K562 (cell line): ENCODE data around the gene SRCAP. TPM values are rescaled to one million over a fixed set of nuclear protein-coding genes. Genes with fewer than 3 reads are reported as not detected.

ENCODE experiments used
- ARID3B ChIP-seq: fragments of 250-450 bp; sonication (Bioruptor Pico); IDR thresholded peaks from 2 replicates; pipeline ENCODE4 v1.4.0; 2020; ENCODE audit warnings: borderline replicate concordance
- BCOR ChIP-seq: fragments of 450-650 bp; IDR thresholded peaks from 2 replicates; pipeline ENCODE4 v1.6.1; 2016
- CCAR2 ChIP-seq: fragments of 200-400 bp; formaldehyde crosslinking; IDR thresholded peaks from 2 replicates; pipeline ENCODE4 v1.6.1; 2017; ENCODE audit warnings: mild to moderate bottlenecking, low read depth, low read length
- CREB3L1 ChIP-seq: fragments of 450-650 bp; IDR thresholded peaks from 2 replicates; pipeline ENCODE4 v1.6.1; 2014; ENCODE audit warnings: low read depth, mild to moderate bottlenecking, moderate library complexity, borderline replicate concordance
- CTCF ChIP-seq, 3 experiments: IDR thresholded peaks in 2 of 3; conservative IDR thresholded peaks in 1 of 3; 2 replicates each; pipeline ENCODE4 v1.5.1; 2011 to 2012; ENCODE audit warnings: low read length in 3 of 3, mild to moderate bottlenecking in 3 of 3, control low read depth in 2 of 3, improper control_type of control experiment in 1 of 3, inconsistent platforms in 1 of 3, low read depth in 1 of 3, mixed read lengths in 1 of 3, moderate library complexity in 1 of 3; ENCODE audit not compliant: insufficient read depth in 2 of 3
- DEAF1 ChIP-seq: fragments of 450-650 bp; formaldehyde crosslinking; IDR thresholded peaks from 2 replicates; pipeline ENCODE4 v1.4.0; 2020; ENCODE audit warnings: mild to moderate bottlenecking, moderate library complexity
- PCBP1 ChIP-seq: fragments of 200-400 bp; formaldehyde crosslinking; IDR thresholded peaks from 2 replicates; pipeline ENCODE4 v1.6.1; 2018; ENCODE audit warnings: mild to moderate bottlenecking, low read depth, low read length; ENCODE audit not compliant: poor library complexity, severe bottlenecking
- POLR2H ChIP-seq: IDR thresholded peaks from 2 replicates; pipeline ENCODE4 v1.6.1; 2016; ENCODE audit warnings: missing genetic modification characterization, low read depth, mild to moderate bottlenecking, control low read depth, missing compliant biosample characterization, moderate library complexity
- SIRT6 ChIP-seq: IDR thresholded peaks from one replicate; pipeline ENCODE4 v1.6.1; 2012; ENCODE audit warnings: low read depth, mild to moderate bottlenecking, control low read depth, inconsistent platforms, low read length, moderate library complexity
- SPI1 ChIP-seq: IDR thresholded peaks from 2 replicates; pipeline ENCODE4 v1.6.1; 2011; ENCODE audit warnings: low read depth, low read length, control low read depth, borderline replicate concordance
- ZBTB5 ChIP-seq: fragments of 450-650 bp; IDR thresholded peaks from 2 replicates; pipeline ENCODE4 v1.6.1; 2017; ENCODE audit warnings: antibody characterized with exemption
- ZFX ChIP-seq: sonication (generic); formaldehyde crosslinking; IDR thresholded peaks from 2 replicates; pipeline ENCODE4 v1.8.0; 2022; ENCODE audit warnings: mild to moderate bottlenecking, missing genetic modification reagents, moderate library complexity
- ZNF165 ChIP-seq: fragments of 250-450 bp; sonication (Bioruptor Pico); IDR thresholded peaks from 2 replicates; pipeline ENCODE4 v1.4.0; 2020; ENCODE audit warnings: borderline replicate concordance
- ZNF24 ChIP-seq: fragments of 450-650 bp; IDR thresholded peaks from 2 replicates; pipeline ENCODE4 v1.6.1; 2016
- ZNF316 ChIP-seq: fragments of 450-650 bp; IDR thresholded peaks from 2 replicates; pipeline ENCODE4 v1.6.1; 2016
- ZNF57 ChIP-seq: fragments of 450-650 bp; formaldehyde crosslinking; IDR thresholded peaks from 2 replicates; pipeline ENCODE4 v1.4.0; 2020; ENCODE audit warnings: mild to moderate bottlenecking, moderate library complexity
- ZNF584 ChIP-seq: fragments of 200-800 bp; sonication (Bioruptor generic); IDR thresholded peaks from 2 replicates; pipeline ENCODE4 v1.6.1; 2016; ENCODE audit warnings: low read depth, mild to moderate bottlenecking, missing genetic modification characterization, missing compliant biosample characterization
- polyA plus RNA-seq, 8 experiments: library from polyadenylated mRNA; depleted of rRNA in 4 of 8; stranded (reverse) in 5 of 8; unstranded in 3 of 8; fragments of >200 nt; fragmentation: Nextera tagmentation in 2 of 8; fragmentation: Illumina TruSeq in 1 of 8; extraction: Ambion mirVana in 2 of 8; extraction: Trizol in 1 of 8; gene quantifications; 2 replicates each; pipeline versions ENCODE4 v1.2.1 to v1.2.3, GENCODE V29; 2011 to 2014; ENCODE audit warnings: inconsistent platforms in 1 of 8, missing spikeins in 1 of 8
- total RNA-seq, 7 experiments: library from RNA; depleted of rRNA in 6 of 7; stranded (reverse); fragments of >200 nt in 6 of 7; fragmentation: Illumina TruSeq in 2 of 7; extraction: Trizol in 2 of 7; gene quantifications; 2 replicates each; pipeline versions ENCODE4 v1.2.1 to v1.2.3, GENCODE V29; 2011 to 2021; ENCODE audit warnings: low replicate concordance in 1 of 7

SRCAP gene
- total and polyA plus RNA-seq, 9 of the 15 experiments (the other 6 are each of a cell fraction or from before 2014, with no cell fraction given): 0.21 to 62.6 (median 5.8) TPM

GRCh38 chr16:30775392-30776188, 76.6 kb downstream of the SRCAP start (continued):
- TF ChIP-seq ZFX (CRISPR knock-in tag) (peak; percentile 92), ZNF584 (CRISPR knock-in tag) (0 out of 2 replicates have a peak, but pooled peaks have one; percentile 40), CREB3L1 (peak; percentile 74; the same call in 1 of the 2 replicates), POLR2H (tag) (peak; percentile 84), CCAR2 (no peak), ZNF316 (0 out of 2 replicates have a peak, but pooled peaks have one; percentile 11), DEAF1 (peak; percentile 14; the same call in 1 of the 2 replicates), PCBP1 (peak; percentile 60), ARID3B (CRISPR knock-in tag) (no peak), BCOR (peak; percentile 65; the same call in 1 of the 2 replicates), SPI1 (no peak), ZBTB5 (peak; percentile 10; the same call in 1 of the 2 replicates), ZNF57 (CRISPR knock-in tag) (peak; percentile 60; the same call in 1 of the 2 replicates), ZNF24 (no peak; the same call in 1 of the 2 replicates), CTCF (IDR thresholded peaks at IDR 0.05 in 2 of 3, conservative IDR thresholded peaks at IDR 0.05 in 1 of 3; ENCODE audit: insufficient read depth in 2 of 3, low read depth in 1 of 3, low read length in 3 of 3) (0 out of 6 replicates have a peak, but pooled peaks of 1 of the 3 experiments have one; percentile 4), ZNF165 (CRISPR knock-in tag) (no peak), SIRT6 (no peak)
